Testis (tissue), 3 donors: ENCODE data around the gene CDK5R2. TPM values are rescaled to one million over a fixed set of nuclear protein-coding genes. Genes with fewer than 3 reads are reported as not detected.

Experiments used
- DNase-seq: peaks from one replicate; pipeline ENCODE4 v3.0.0-alpha.2; 2019
- H3K27ac ChIP-seq, 2 donors: fragments of 200-600 bp; sonication (generic); one replicate each; pipeline ENCODE4 v1.5.1; 2019
- H3K27me3 ChIP-seq: fragments of 200-600 bp; sonication (generic); one replicate; pipeline ENCODE4 v1.5.1; 2019
- H3K36me3 ChIP-seq: fragments of 200-600 bp; sonication (generic); one replicate; pipeline ENCODE4 v1.5.1; 2017; ENCODE audit warnings: low read depth; ENCODE audit errors: missing control alignments
- H3K4me1 ChIP-seq: fragments of 200-600 bp; sonication (generic); one replicate; pipeline ENCODE4 v1.5.1; 2019
- H3K4me3 ChIP-seq, 2 donors: fragments of 200-600 bp; sonication (generic); one replicate each; pipeline ENCODE4 v1.5.1; 2017 to 2019
- H3K9me3 ChIP-seq: fragments of 200-600 bp; sonication (generic); one replicate; pipeline ENCODE4 v1.5.1; 2017
- CTCF ChIP-seq, 3 experiments: fragments of 450-650 bp in 2 of 3; fragments of 200-600 bp in 1 of 3; sonication (generic) in 1 of 3; IDR thresholded peaks; one replicate each; pipeline ENCODE4 v1.5.1; 2016 to 2019; ENCODE audit warnings: antibody characterized with exemption in 3 of 3, mild to moderate bottlenecking in 2 of 3, moderate library complexity in 1 of 3
- POLR2A ChIP-seq: fragments of 450-650 bp; IDR thresholded peaks from one replicate; pipeline ENCODE4 v1.6.1; 2017; ENCODE audit warnings: antibody characterized with exemption, mild to moderate bottlenecking, moderate library complexity
- WGBS, 2 donors: methylation state at CpG; one replicate each; pipeline ENCODE4 v1.1.5; 2018; 5-methylcytosine and 5-hydroxymethylcytosine counted together
- intact Hi-C: fragments of 100-400 bp; cut with DNase I; formaldehyde crosslinking; loops from one replicate; pipeline ENCODE4 v1.15.1; 2023; ENCODE audit warnings: low total_unique reads
- polyA plus RNA-seq: library from polyadenylated mRNA; stranded (reverse); fragments of 350-450 nt; fragmentation: Illumina TruSeq; extraction: RNeasy Lipid Tissue Mini Kit (QIAGEN cat#74804); gene quantifications from one replicate; pipeline ENCODE4 v1.2.3, GENCODE V29; 2014; ENCODE audit warnings: low read depth, low replicate concordance; ENCODE audit not compliant: insufficient read depth
- total RNA-seq, 2 donors: library from RNA; depleted of rRNA; stranded (reverse); fragments of >200 nt; gene quantifications; one replicate each; pipeline ENCODE4 v1.2.3, GENCODE V29; 2016

Gene CDK5R2
- total and polyA plus RNA-seq, 3 donors from 2014 or later, result 0.83 to 1.6 (median 1.2) TPM

DNA sequence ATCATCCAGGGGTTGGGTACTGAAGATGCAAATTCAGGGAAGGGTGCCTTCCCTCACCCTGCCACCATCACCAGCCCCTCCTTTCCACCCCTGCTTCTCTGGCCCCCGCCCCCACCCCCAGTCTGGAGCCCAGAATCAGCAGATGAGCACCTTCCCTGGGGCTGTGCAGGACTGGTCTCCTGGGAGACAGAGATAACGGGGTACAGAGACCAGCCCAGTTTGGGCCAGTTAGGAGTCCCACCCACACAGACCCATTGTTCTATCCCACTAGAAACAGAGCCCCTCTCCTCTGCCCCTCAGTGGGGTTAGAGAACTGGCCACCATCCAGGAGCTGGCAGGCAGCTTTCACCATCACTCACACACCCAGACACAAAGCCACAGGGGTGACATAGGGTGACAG is 38.3 kb downstream of the CDK5R2 start:
- no peak for DNase-seq
- Histone ChIP-seq H3K27ac (no peak overlapping the region), H3K4me3 (no peak overlapping the region), H3K4me1 (peaks cover 25% of the 10 kb centered on the region), H3K27me3 (no peaks in the 10 kb centered on the region), H3K36me3 (no peaks in the 10 kb centered on the region), H3K9me3 (no peaks in the 10 kb centered on the region)
- TF ChIP-seq CTCF (IDR thresholded peaks at IDR 0.05), result no peak
- no peak for TF ChIP-seq POLR2A
- intact Hi-C loops, result no loop called here
- WGBS, 2 donors, result 61% methylated on average over 2 of the region's 2 CpGs; no CpG with 5 or more reads in 1 of the 2 donors

GRCh38 chr2:218998414-218999002 is 39.0 kb downstream of the CDK5R2 start:
- Histone ChIP-seq H3K27ac (no peak overlapping the region), H3K4me3 (no peak overlapping the region), H3K9me3 (no peaks in the 10 kb centered on the region), H3K4me1 (peaks cover 23% of the 10 kb centered on the region), H3K27me3 (no peaks in the 10 kb centered on the region), H3K36me3 (no peaks in the 10 kb centered on the region)
- DNase-seq, result no peak
- 73 to 88% methylated on average over 12 of the region's 12 CpGs for WGBS, 2 donors
- TF ChIP-seq CTCF (IDR thresholded peaks at IDR 0.05) (no peak), POLR2A (no peak)
- intact Hi-C loops, result no loop called here

- H3K27ac ChIP-seq, result no peak overlapping the region
- H3K4me3 ChIP-seq, result no peak overlapping the region
- no peaks in the 10 kb centered on the region for H3K27me3 ChIP-seq
- no peaks in the 10 kb centered on the region for H3K36me3 ChIP-seq
- DNase-seq, result no peak
- 65 to 66% methylated on average over 7 to 10 of the region's 10 CpGs for WGBS, 2 donors
- intact Hi-C loops, result no loop called here
- TF ChIP-seq POLR2A (no peak), CTCF (IDR thresholded peaks at IDR 0.05) (no peak)
- H3K9me3 ChIP-seq, result no peaks in the 10 kb centered on the region
- H3K4me1 ChIP-seq, result peaks cover 17% of the 10 kb centered on the region
Observed at GRCh38 chr2:218999021-218999880, 39.8 kb downstream of the CDK5R2 start.

DNA sequence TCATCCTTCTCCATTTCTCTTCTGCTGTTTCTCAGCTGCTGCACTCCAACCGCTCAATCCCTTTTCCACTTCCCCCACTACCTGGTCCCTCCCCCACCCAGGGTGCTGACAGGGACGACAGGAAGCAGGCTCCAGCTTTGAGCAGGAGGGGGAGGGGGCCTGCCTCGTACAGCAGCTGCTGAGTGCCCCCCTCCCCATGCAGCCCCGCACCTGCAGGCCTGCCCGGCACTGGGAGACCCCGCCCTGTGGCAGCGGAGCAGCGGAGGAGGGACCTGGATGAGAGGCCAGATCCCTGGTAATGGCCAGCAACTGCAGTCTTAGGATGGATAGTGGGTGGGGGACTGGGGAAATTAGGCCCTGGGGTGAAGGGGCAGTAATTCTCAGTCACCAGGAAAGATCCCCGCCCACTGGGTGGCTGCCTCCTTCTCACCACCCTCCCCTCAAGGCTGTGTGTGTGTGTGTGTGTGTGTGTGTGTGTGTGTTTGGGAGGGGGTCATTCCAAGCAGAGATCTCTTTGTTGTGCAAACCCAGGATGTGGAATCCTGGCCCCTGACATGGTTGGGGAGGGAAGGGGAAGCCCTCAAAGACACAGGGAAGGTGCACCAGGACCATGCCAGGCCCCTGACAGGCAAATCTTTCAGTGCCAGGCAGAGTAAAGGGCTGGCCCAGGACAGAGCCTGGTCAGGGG is 40.6 kb downstream of the CDK5R2 start:
- TF ChIP-seq CTCF (IDR thresholded peaks at IDR 0.05) (no peak), POLR2A (no peak)
- Histone ChIP-seq H3K4me1 (peaks cover 17% of the 10 kb centered on the region), H3K27me3 (no peaks in the 10 kb centered on the region), H3K36me3 (no peaks in the 10 kb centered on the region), H3K27ac (no peak overlapping the region), H3K9me3 (no peaks in the 10 kb centered on the region), H3K4me3 (no peak overlapping the region)
- no peak for DNase-seq
- intact Hi-C loops, result no loop called here
- WGBS, 2 donors, result 28 to 38% methylated on average over 8 to 9 of the region's 9 CpGs
